Keratinocyte (primary cell): Measurements from ENCODE around the gene NUP133.

Source experiments
- CTCF ChIP-seq, 3 experiments: IDR thresholded peaks in 1 of 3; conservative IDR thresholded peaks in 1 of 3; optimal IDR thresholded peaks in 1 of 3; 2 replicates in 2 of 3; 3 replicates in 1 of 3; pipeline versions ENCODE3 to v1.5.1; 2011; ENCODE audit warnings: low read length in 3 of 3, mild to moderate bottlenecking in 3 of 3, moderate library complexity in 2 of 3, control low read depth in 1 of 3, inconsistent platforms in 1 of 3; ENCODE audit not compliant: insufficient read depth in 2 of 3; ENCODE audit errors: extremely low read depth in 1 of 3
- EZH2 ChIP-seq: IDR thresholded peaks from one replicate; pipeline ENCODE4 v1.6.1; 2012; ENCODE audit warnings: inconsistent platforms, mild to moderate bottlenecking, low read length, moderate library complexity

- TF ChIP-seq CTCF (optimal IDR thresholded peaks at IDR 0.05 in 1 of 3, IDR thresholded peaks at IDR 0.05 in 1 of 3, conservative IDR thresholded peaks at IDR 0.05 in 1 of 3; ENCODE audit: extremely low read depth in 1 of 3, insufficient read depth in 2 of 3, low read length in 3 of 3), result no peak
- TF ChIP-seq EZH2, result no peak
These were observed 48.3 kb downstream of the NUP133 start for GRCh38 chr1:229459815-229460214.
